GM08714 (cell line): Measurements from ENCODE around the gene SPPL3.

Experiments
- H3K4me3 ChIP-seq: fragments of 200-500 bp; sonication (Bioruptor generic); 2 replicates; pipeline ENCODE4 v1.5.1; 2014; ENCODE audit warnings: mild to moderate bottlenecking, low read length, inconsistent platforms
- ZNF274 ChIP-seq: IDR thresholded peaks from 2 replicates; pipeline ENCODE4 v1.6.1; 2012; ENCODE audit warnings: mild to moderate bottlenecking, low read depth, low read length

The SPPL3 gene

GRCh38 chr12:120873226-120873625, 30.9 kb downstream of the SPPL3 start:
- no peak overlapping the region for H3K4me3 ChIP-seq
- no peak for TF ChIP-seq ZNF274

GRCh38 chr12:120872487-120872886, 31.7 kb downstream of the SPPL3 start:
- H3K4me3 ChIP-seq = no peak overlapping the region
- TF ChIP-seq ZNF274 = no peak

- TF ChIP-seq ZNF274 = no peak
Observed at GRCh38 chr12:120870415-120870814, 33.7 kb downstream of the SPPL3 start.

GRCh38 chr12:120869376-120869775, 34.8 kb downstream of the SPPL3 start:
- TF ChIP-seq ZNF274 = no peak
- H3K4me3 ChIP-seq = no peak overlapping the region

More at GRCh38 chr12:120870415-120870814, 33.7 kb downstream of the SPPL3 start:
- no peak overlapping the region for H3K4me3 ChIP-seq

DNA sequence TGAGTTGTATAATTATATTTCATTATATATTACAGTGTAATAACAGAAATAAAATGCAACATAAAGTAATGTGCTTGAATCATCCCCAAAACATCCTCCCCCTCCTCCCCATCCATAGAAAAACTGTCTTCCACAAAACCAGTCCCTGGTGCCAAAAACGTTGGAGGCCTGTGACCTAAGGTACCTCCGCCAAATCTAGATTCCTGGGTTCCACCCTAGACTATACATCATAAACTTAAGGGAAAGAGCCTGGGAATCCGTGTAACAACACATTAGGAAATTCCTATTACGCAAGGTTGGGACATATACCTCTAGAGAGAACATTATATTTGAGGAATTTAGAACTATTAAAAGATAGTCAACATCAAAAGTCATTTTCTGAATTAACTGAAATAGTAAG, 38.0 kb downstream of the SPPL3 start:
- H3K4me3 ChIP-seq = no peak overlapping the region
- no peak for TF ChIP-seq ZNF274

GRCh38 chr12:120865098-120865497, 39.1 kb downstream of the SPPL3 start:
- no peak for TF ChIP-seq ZNF274

GRCh38 chr12:120862664-120863063, 41.5 kb downstream of the SPPL3 start:
- H3K4me3 ChIP-seq = no peak overlapping the region

More at GRCh38 chr12:120865098-120865497, 39.1 kb downstream of the SPPL3 start:
- H3K4me3 ChIP-seq = no peak overlapping the region

GRCh38 chr12:120861074-120861795, 42.9 kb downstream of the SPPL3 start:
- H3K4me3 ChIP-seq = no peak overlapping the region
- TF ChIP-seq ZNF274 = no peak

More at GRCh38 chr12:120862664-120863063, 41.5 kb downstream of the SPPL3 start:
- TF ChIP-seq ZNF274 = no peak

DNA sequence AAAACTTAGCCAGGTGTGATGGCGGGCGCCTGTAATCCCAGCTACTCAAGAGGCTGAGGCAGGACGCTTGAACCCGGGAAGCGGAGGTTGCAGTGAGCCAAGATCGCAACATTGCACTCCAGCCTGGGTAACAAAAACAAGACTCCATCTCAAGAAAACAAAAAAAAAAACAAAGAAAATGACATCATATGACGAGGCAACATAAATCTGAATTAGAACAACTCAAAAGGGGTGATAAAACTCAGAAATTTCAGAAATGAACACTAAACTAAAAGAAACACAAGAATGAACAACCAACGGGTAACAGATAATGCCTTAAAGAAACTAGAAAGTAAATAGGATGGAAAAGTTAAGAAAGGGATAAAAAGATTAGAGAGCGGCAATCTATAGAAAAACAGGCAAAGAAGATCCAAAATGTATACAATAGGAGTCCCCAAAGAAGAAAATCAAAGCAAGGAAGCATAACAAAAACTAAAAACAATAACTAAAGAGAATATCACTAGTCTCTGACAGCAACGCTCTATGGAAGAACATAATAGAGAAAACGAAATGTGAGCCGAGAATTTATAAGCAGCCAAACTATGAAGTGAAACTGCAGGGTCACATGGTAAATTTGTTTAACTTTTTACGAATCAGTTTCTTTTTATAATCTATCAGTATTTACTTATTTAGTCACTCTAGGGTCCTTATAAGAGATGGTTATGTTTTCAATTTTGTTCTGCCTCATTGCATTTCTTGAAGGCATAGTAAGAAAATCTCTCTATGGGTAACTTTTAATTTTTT, 45.7 kb downstream of the SPPL3 start:
- H3K4me3 ChIP-seq = no peak overlapping the region
- TF ChIP-seq ZNF274 = no peak

DNA sequence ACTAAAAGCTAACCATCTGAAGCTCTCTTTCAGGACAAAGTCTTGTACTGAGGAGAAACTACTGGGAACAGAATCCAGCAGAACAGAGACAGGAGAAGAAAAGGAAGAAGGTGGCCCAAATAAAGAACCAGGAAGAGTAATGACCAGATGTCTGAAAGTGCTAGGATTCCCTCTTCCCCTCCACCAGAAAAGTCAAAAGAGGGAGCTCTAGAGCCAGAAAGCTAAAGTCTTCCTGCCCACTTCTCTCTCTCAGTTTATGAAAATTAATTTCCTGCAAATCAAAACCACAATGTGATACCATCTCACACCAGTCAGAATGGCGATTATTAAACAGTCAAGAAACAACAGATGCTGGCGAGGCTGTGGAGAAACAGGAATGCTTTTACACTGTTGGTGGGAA, 47.2 kb downstream of the SPPL3 start:
- H3K4me3 ChIP-seq = no peak overlapping the region
- TF ChIP-seq ZNF274 = no peak

DNA sequence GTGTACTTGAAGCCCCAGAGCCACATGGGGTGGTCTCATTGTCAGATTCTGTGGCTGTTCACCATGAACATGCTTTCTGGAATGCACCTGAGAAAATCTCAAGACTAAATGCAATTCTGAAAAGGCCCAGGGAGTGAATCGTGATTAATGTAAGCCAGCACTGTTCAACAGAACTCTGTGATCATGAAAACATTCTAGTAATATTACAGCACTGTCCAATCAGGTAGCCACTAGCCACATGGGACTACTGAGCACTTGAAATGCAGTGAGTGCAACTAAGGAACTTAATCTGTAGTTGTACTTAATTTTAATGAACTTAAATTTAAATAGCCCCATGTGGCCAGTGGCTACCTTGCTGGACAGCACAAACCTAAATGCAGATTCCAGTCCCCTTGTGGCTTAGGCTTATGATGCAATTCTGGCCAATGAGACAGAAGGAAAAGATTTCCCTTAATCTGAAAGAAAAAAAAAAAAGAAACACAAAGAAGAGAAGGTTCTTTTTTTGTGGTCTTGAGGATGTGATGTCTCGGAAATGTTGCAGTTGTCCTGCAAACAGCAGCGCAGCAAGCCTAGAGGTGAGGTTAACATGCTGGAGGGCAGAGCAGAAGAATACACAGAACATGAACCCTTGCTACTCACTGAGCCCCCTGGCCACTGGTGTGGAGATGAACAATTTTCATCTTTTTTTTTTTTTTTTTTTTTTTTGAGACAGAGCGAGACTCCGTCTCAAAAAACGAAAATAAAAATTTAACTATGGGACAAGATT, 48.2 kb downstream of the SPPL3 start:
- no peak for TF ChIP-seq ZNF274
- H3K4me3 ChIP-seq = no peak overlapping the region

DNA sequence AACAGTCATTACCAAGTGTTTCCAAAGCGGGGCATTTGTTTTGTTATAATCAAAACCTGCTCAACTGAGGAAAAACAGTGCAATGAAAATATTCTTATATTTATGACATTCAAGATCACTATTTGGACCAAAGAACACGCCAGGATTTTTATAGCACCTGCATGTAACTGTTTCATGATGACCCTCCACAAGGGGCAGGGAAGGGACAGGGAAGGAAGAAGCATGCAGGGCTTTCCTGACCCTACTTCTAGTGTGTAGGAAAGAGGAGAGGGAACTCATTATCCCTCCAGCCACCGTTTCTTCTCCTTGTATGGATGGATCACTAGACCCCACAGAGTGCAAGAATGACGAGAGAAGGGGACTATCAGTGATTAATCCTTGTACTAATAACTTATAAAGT, 49.4 kb downstream of the SPPL3 start:
- TF ChIP-seq ZNF274 = no peak
- H3K4me3 ChIP-seq = no peak overlapping the region

GRCh38 chr12:120853188-120853587, 51.0 kb downstream of the SPPL3 start:
- H3K4me3 ChIP-seq = no peak overlapping the region
- no peak for TF ChIP-seq ZNF274

DNA sequence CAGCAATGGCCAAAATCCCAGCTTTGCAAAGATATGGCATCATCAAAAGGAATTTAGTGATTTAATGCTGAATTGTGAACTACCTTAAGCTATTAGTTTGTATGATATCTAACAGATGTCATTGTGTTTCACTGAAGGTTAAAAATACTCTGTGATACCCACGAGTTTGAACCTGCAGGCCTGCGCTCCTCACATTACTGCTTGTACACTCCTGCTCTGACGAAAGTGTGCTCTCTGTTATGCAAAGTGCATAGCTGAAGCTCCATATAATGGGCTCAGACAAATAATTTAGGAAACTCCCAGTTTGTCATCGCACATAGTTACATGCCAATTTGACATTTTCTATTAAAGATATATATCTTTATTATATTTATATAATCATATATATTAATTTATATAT, 52.2 kb downstream of the SPPL3 start:
- H3K4me3 ChIP-seq = no peak overlapping the region
- TF ChIP-seq ZNF274 = no peak
